Measurements from ENCODE around the gene ZNF221.

The ZNF221 gene

DNA sequence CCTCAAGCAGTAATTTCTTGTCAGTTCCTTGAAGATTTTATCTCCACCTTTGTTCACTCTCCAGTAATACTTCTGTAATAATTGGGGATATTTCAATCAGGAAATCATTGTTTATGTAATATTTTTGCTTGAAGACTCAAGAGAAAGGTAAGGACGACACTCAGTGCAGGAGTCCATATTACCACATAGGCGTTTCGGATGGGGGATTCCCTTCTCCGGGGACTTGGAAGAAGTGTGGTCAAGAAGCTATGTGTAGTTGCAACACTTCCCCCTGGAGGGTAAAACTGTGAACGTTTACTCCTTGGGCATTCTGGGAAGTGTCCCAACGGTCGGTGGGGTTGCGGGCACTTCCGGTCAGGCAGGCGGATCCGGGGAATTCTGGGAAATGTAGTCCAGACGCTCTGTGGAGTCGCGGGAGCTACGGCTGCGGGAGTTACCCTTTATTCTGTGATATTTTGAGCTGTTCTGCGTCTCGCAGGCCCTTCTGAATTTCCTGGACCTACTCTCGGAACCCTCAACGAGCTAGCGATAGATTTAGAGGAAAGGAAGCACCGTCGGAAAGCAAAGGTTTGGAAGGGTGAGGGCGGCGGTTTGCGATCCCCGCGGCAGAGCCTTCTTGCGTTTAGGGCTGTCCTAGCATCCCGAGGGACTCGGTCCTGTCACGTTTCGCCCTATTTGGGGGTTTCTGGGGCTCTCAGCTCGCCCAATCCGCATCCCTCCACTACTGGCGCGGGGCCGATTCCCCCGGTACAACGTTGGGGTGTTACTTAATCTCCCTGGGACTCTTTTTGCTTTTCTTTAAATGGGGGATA lies at the start of gene ZNF221:
Gene ZNF221 (plus strand): TSS at position 395 of the 812 bp plus-strand sequence. CDS start 11,499 bp downstream, outside the sequence.
- peaks cover 0 to 26% (median 24%) of the 10 kb centered on the region in 3 donors for H3K9me3 ChIP-seq
- H3K27me3 ChIP-seq, result no peaks in the 10 kb centered on the region
- H3K4me3 ChIP-seq, result peak within 1 kb of the TSS; percentile 77 to 78
- peaks cover 0 to 2% (median 0%) of the 10 kb centered on the region in 4 donors for H3K4me1 ChIP-seq
- peak; percentile 35 to 41 for TF ChIP-seq CTCF (IDR thresholded peaks at IDR 0.05)
- peak; percentile 89 to 93 for DNase-seq
- intact Hi-C loops (cut with DNase I; ENCODE audit: low total_unique reads), result loop anchor here (2.0 kb wide), 1 partner anchor 102 kb away; the partner anchor contains the start of gene ZNF223
- H3K36me3 ChIP-seq, result peaks cover 16 to 30% (median 27%) of the 10 kb centered on the region in 3 donors
- H3K27ac ChIP-seq, result peak within 1 kb of the TSS; percentile 78 to 81

GRCh38 chr19:43901395-43902390 lies 49.3 kb upstream of the ZNF221 start:
- Histone ChIP-seq H3K36me3 (peaks cover 4 to 37% (median 21%) of the 10 kb centered on the region in 3 donors), H3K4me1 (peaks cover 0 to 5% (median 0%) of the 10 kb centered on the region in 4 donors), H3K27me3 (no peaks in the 10 kb centered on the region), H3K27ac (no peak overlapping the region), H3K9me3 (peaks cover 0 to 80% (median 62%) of the 10 kb centered on the region in 3 donors), H3K4me3 (peak overlapping the region; percentile 44 to 47)
- TF ChIP-seq CTCF (IDR thresholded peaks at IDR 0.05), result no peak
- DNase-seq, result peak; percentile 57 to 80
- intact Hi-C loops (cut with DNase I; ENCODE audit: low total_unique reads), result no loop called here

GRCh38 chr19:43902399-43902798 lies 48.6 kb upstream of the ZNF221 start:
- H3K9me3 ChIP-seq, result peaks cover 0 to 80% (median 64%) of the 10 kb centered on the region in 3 donors
- no peak for DNase-seq
- intact Hi-C loops (cut with DNase I; ENCODE audit: low total_unique reads), result no loop called here
- no peaks in the 10 kb centered on the region for H3K27me3 ChIP-seq
- no peak for TF ChIP-seq CTCF (IDR thresholded peaks at IDR 0.05)
- H3K4me3 ChIP-seq, result no peak overlapping the region
- H3K27ac ChIP-seq, result no peak overlapping the region
- H3K4me1 ChIP-seq, result peaks cover 0 to 5% (median 0%) of the 10 kb centered on the region in 4 donors
- H3K36me3 ChIP-seq, result peaks cover 0 to 33% (median 15%) of the 10 kb centered on the region in 3 donors

GRCh38 chr19:43905897-43906296 lies 45.1 kb upstream of the ZNF221 start:
- Histone ChIP-seq H3K36me3 (peaks cover 0 to 38% (median 10%) of the 10 kb centered on the region in 3 donors), H3K9me3 (peaks cover 7 to 87% (median 80%) of the 10 kb centered on the region in 3 donors), H3K4me1 (peaks cover 0 to 4% (median 0%) of the 10 kb centered on the region in 4 donors), H3K27me3 (no peaks in the 10 kb centered on the region), H3K4me3 (no peak overlapping the region), H3K27ac (no peak overlapping the region)
- intact Hi-C loops (cut with DNase I; ENCODE audit: low total_unique reads), result no loop called here
- no peak for DNase-seq
- TF ChIP-seq CTCF (IDR thresholded peaks at IDR 0.05), result no peak

GRCh38 chr19:43906774-43907173 lies 44.3 kb upstream of the ZNF221 start:
- peaks cover 7 to 93% (median 84%) of the 10 kb centered on the region in 3 donors for H3K9me3 ChIP-seq

More at GRCh38 chr19:43906774-43907173, 44.3 kb upstream of the ZNF221 start:
- H3K4me1 ChIP-seq, result no peaks in the 10 kb centered on the region
- H3K4me3 ChIP-seq, result no peak overlapping the region
- no peak overlapping the region for H3K27ac ChIP-seq
- H3K36me3 ChIP-seq, result peaks cover 0 to 41% (median 19%) of the 10 kb centered on the region in 3 donors
- TF ChIP-seq CTCF (IDR thresholded peaks at IDR 0.05), result no peak
- no peaks in the 10 kb centered on the region for H3K27me3 ChIP-seq
- no peak for DNase-seq
- intact Hi-C loops (cut with DNase I; ENCODE audit: low total_unique reads), result no loop called here

All from tibial artery (tissue), 4 donors.